Ishikawa (cell line): ENCODE results near the gene MERTK.

Source experiments
- CEBPB ChIP-seq: IDR thresholded peaks from 2 replicates; pipeline ENCODE4 v1.6.1; 2012
- CREB1 ChIP-seq: IDR thresholded peaks from 2 replicates; pipeline ENCODE4 v1.6.1; 2012; ENCODE audit warnings: low read depth
- EGR1 ChIP-seq: IDR thresholded peaks from 2 replicates; pipeline ENCODE4 v1.6.1; 2012
- EP300 ChIP-seq: IDR thresholded peaks from 2 replicates; pipeline ENCODE4 v1.6.1; 2012; ENCODE audit warnings: borderline replicate concordance
- FOXM1 ChIP-seq: IDR thresholded peaks from 2 replicates; pipeline ENCODE4 v1.6.1; 2012; ENCODE audit warnings: low read depth, borderline replicate concordance
- NFIC ChIP-seq: IDR thresholded peaks from 2 replicates; pipeline ENCODE4 v1.6.1; 2012
- RAD21 ChIP-seq: IDR thresholded peaks from 2 replicates; pipeline ENCODE4 v1.6.1; 2012; ENCODE audit warnings: low read depth
- TAF1 ChIP-seq: IDR thresholded peaks from 2 replicates; pipeline ENCODE4 v1.6.1; 2012; ENCODE audit warnings: low read depth, mild to moderate bottlenecking
- TCF12 ChIP-seq: IDR thresholded peaks from 2 replicates; pipeline ENCODE4 v1.6.1; 2012; ENCODE audit warnings: low read depth
- TEAD4 ChIP-seq: IDR thresholded peaks from 2 replicates; pipeline ENCODE4 v1.6.1; 2012
- USF1 ChIP-seq: IDR thresholded peaks from 2 replicates; pipeline ENCODE4 v1.6.1; 2012
- YY1 ChIP-seq: IDR thresholded peaks from 2 replicates; pipeline ENCODE4 v1.6.1; 2012; ENCODE audit warnings: low read depth
- ZBTB7A ChIP-seq: IDR thresholded peaks from 2 replicates; pipeline ENCODE4 v1.6.1; 2012; ENCODE audit warnings: low read depth
- TF ChIP-seq, protein P1 (sequence below): IDR thresholded peaks from 2 replicates; pipeline ENCODE4 v1.6.1; 2012
- TF ChIP-seq, protein P2 (sequence below): IDR thresholded peaks from 2 replicates; pipeline ENCODE4 v1.6.1; 2012; ENCODE audit warnings: low read depth, mild to moderate bottlenecking

Gene MERTK

GRCh38 chr2:112053917-112054846 lies 155.8 kb downstream of the MERTK start:
- TF ChIP-seq, protein P1, sequence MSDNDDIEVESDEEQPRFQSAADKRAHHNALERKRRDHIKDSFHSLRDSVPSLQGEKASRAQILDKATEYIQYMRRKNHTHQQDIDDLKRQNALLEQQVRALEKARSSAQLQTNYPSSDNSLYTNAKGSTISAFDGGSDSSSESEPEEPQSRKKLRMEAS = no peak
- TF ChIP-seq RAD21 (no peak), EP300 (no peak), FOXM1 (no peak)

DNA sequence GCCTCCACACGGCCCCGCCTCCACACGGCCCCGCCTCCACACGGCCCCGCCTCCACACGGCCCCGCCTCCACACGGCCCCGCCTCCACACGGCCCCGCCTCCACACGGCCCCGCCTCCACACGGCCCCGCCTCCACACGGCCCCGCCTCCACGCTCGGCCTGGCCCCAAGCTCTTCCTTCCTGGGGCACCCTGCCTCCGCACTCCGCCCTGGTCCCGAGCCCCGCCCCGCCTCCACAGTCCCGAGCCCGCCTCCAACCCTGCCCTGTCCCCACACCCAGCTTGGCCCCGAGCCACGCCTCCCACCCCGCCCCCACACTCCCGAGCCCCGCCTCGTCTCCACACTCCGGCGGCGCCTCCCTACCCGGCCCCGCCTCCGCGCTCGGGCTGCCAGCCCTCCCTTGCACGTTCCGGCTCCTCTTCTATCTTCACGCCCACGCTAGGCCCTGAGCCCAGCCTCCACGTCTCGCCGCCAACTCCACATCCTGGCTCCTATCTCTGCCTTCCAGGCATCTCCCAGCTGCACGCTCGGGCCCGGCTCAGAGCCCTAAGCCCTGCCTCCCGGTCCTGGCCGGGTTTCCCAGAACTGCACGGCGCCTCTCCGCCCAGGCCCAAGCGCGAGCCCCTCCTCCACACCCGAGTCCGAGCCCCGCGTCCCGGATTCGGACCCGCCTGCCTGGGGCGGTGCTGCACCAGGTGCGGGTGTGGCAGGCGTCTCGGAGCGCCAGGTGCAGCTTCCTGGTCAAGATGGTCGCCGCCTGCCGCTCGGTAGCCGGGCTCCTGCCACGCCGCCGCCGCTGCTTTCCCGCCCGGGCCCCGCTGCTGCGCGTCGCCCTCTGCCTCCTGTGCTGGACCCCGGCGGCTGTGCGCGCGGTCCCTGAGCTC lies 156.7 kb downstream of the MERTK start, which contains the start of gene TMEM87B:
Gene TMEM87B, plus strand, starts transcription at position 423 of the 883 bp plus-strand sequence. Its CDS starts 323 bp downstream, at position 746.
- TF ChIP-seq TCF12 (peak; percentile 39; the same call in 1 of the 2 replicates), USF1 (no peak), TAF1 (peak; percentile 77), TEAD4 (no peak), FOXM1 (no peak), EP300 (0 out of 2 replicates have a peak, but pooled peaks have one; percentile 23), CREB1 (no peak), CEBPB (no peak), EGR1 (peak; percentile 100), YY1 (peak; percentile 86), NFIC (no peak), RAD21 (no peak), ZBTB7A (no peak)
- TF ChIP-seq, protein P2, sequence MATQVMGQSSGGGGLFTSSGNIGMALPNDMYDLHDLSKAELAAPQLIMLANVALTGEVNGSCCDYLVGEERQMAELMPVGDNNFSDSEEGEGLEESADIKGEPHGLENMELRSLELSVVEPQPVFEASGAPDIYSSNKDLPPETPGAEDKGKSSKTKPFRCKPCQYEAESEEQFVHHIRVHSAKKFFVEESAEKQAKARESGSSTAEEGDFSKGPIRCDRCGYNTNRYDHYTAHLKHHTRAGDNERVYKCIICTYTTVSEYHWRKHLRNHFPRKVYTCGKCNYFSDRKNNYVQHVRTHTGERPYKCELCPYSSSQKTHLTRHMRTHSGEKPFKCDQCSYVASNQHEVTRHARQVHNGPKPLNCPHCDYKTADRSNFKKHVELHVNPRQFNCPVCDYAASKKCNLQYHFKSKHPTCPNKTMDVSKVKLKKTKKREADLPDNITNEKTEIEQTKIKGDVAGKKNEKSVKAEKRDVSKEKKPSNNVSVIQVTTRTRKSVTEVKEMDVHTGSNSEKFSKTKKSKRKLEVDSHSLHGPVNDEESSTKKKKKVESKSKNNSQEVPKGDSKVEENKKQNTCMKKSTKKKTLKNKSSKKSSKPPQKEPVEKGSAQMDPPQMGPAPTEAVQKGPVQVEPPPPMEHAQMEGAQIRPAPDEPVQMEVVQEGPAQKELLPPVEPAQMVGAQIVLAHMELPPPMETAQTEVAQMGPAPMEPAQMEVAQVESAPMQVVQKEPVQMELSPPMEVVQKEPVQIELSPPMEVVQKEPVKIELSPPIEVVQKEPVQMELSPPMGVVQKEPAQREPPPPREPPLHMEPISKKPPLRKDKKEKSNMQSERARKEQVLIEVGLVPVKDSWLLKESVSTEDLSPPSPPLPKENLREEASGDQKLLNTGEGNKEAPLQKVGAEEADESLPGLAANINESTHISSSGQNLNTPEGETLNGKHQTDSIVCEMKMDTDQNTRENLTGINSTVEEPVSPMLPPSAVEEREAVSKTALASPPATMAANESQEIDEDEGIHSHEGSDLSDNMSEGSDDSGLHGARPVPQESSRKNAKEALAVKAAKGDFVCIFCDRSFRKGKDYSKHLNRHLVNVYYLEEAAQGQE = no peak
- TF ChIP-seq, protein P1 = 0 out of 2 replicates have a peak, but pooled peaks have one; percentile 33

DNA sequence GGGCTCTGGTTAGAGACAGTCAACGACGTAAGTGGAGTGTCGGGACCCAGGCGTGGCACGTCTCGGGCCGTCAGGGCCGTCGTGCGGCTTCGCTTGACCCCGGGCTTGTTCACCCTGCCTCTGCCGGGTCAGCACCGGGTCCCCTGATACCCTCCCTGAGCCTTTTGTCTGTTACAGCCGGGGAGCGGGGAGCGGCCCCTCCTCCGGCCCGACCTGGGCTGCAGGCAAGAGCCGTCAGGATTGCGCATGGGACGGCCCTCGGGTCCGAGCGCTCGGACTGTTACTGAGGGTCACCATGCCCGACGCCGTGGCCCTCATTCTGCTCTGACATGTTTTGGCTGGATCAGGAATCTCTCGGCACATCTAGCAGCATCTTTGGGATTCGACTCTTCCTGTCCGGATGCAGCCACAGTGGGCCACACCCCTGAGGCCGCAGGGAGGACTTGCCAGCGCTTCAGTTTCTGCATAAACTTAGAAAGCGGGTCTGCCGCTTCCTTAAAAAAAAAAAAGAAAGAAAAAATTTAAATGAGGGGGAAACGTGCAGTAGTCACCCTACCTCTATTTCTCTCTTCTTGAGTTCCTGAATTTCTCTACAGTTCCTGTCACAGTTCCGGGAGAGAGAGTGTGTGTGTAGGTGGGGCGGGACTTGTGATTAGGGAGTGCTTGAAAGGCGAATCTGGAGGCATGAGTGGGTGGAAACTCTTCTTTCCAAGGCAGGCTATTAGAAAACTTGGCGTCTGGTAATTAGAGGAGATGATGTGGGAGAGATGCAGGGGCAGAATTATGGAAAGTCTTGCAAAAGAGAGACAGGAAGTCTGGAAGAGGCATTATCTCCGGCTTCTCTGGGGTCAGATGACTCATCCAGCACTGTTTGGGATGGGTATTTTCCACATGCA lies 157.6 kb downstream of the MERTK start:
- TF ChIP-seq, protein P1 = peak; percentile 17; the same call in 1 of the 2 replicates
- TF ChIP-seq TCF12 (no peak), TAF1 (no peak), EP300 (0 out of 2 replicates have a peak, but pooled peaks have one; percentile 5), CREB1 (no peak), EGR1 (peak; percentile 89), CEBPB (no peak)

DNA sequence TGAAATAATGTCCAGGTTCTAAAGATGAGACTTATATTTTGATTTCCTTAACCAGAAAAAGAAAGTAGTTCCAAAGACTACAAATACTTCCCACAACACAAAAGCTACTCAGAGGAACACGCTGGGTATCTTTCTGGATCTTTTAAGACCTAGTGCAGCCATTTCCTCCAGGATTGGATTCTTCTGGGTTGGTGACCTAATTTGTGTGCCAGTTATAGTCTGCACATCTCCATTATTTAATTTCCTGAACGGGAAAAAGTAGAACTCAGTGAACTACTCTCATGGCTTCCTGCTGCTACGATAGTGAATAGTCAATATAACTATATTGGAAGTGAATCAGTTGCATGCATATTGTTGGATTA lies 158.2 kb downstream of the MERTK start:
- no peak for TF ChIP-seq USF1
- TF ChIP-seq TEAD4 = no peak
- no peak for TF ChIP-seq FOXM1
- TF ChIP-seq NFIC = no peak
- TF ChIP-seq, protein P1 = no peak
- TF ChIP-seq EP300 = no peak
- TF ChIP-seq TCF12 = no peak
- TF ChIP-seq CREB1 = no peak
- TF ChIP-seq YY1 = no peak
- TF ChIP-seq CEBPB = no peak
- no peak for TF ChIP-seq TAF1

DNA sequence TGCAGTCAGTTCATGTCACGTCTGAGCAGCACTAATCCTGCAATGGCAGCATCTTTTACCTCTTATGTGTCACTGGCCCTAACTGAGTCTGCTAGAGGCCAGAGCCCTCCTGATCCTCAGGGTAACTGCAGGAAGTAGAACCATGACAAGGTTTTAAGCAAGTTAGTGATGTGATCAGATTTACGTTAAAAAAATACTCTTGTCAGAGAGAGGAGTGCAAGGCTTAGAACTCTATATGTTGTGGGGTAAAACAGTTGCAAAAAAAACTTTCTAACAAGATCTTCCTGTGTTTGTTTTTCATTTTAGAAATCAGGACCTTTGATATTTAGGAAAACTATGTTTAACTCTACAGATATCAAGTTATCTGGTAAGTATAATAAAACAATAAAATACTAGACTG lies 161.3 kb downstream of the MERTK start:
- no peak for TF ChIP-seq NFIC
- TF ChIP-seq, protein P1 = no peak
- no peak for TF ChIP-seq YY1
- no peak for TF ChIP-seq FOXM1
- no peak for TF ChIP-seq CREB1
